H1 (cell line): ENCODE data around the gene ZFP57. TPM values are rescaled to one million over a fixed set of nuclear protein-coding genes. Genes with fewer than 3 reads are reported as not detected.

Experiments
- CBX5 ChIP-seq: fragments of 300-800, 300-1000 bp; sonication (generic); IDR thresholded peaks from 2 replicates; pipeline ENCODE4 v1.7.1; 2016; ENCODE audit warnings: antibody characterized with exemption, low read length, low read depth
- EP300 ChIP-seq, 2 experiments: IDR thresholded peaks; 1 replicate in 1 of 2; 2 replicates in 1 of 2; pipeline ENCODE4 v1.6.1; 2011 to 2012; ENCODE audit warnings: low read depth in 2 of 2, low read length in 2 of 2, mild to moderate bottlenecking in 2 of 2, borderline replicate concordance in 1 of 2, inconsistent platforms in 1 of 2, moderate library complexity in 1 of 2
- FOSL1 ChIP-seq: IDR thresholded peaks from 2 replicates; pipeline ENCODE4 v1.6.1; 2011; ENCODE audit warnings: mild to moderate bottlenecking, low read depth, low read length, moderate library complexity; ENCODE audit not compliant: insufficient read depth
- KDM1A ChIP-seq: fragments of 200-600, 300-600 bp; sonication (generic); IDR thresholded peaks from 2 replicates; pipeline ENCODE4 v1.7.1; 2016; ENCODE audit warnings: mild to moderate bottlenecking, low read length, borderline replicate concordance
- POLR2AphosphoS5 ChIP-seq: IDR thresholded peaks from 2 replicates; pipeline ENCODE4 v1.6.1; 2011; ENCODE audit warnings: low read depth, low read length
- RAD21 ChIP-seq, 2 experiments: IDR thresholded peaks in 1 of 2; conservative IDR thresholded peaks in 1 of 2; 2 replicates each; pipeline ENCODE4 v1.6.1; 2011; ENCODE audit warnings: low read depth in 2 of 2, low read length in 2 of 2, improper control_type of control experiment in 1 of 2, inconsistent platforms in 1 of 2, mild to moderate bottlenecking in 1 of 2, moderate library complexity in 1 of 2
- RNF2 ChIP-seq: fragments of 200-900, 300-1000 bp; sonication (generic); IDR thresholded peaks from 2 replicates; pipeline ENCODE4 v1.7.1; 2016; ENCODE audit warnings: borderline replicate concordance, low read depth, mild to moderate bottlenecking, antibody characterized with exemption, low read length; ENCODE audit not compliant: poor library complexity, severe bottlenecking; ENCODE audit errors: missing control alignments
- SIN3A ChIP-seq, 2 experiments: IDR thresholded peaks in 1 of 2; conservative IDR thresholded peaks in 1 of 2; 2 replicates each; pipeline ENCODE4 v1.6.1; 2011 to 2012; ENCODE audit warnings: low read length in 2 of 2, improper control_type of control experiment in 1 of 2, low read depth in 1 of 2, mild to moderate bottlenecking in 1 of 2
- SIRT6 ChIP-seq: IDR thresholded peaks from one replicate; pipeline ENCODE4 v1.7.1; 2012; ENCODE audit warnings: low read length, inconsistent platforms
- SIX5 ChIP-seq: IDR thresholded peaks from 2 replicates; pipeline ENCODE4 v1.6.1; 2011; ENCODE audit warnings: mild to moderate bottlenecking, low read depth, low read length
- SP1 ChIP-seq: IDR thresholded peaks from 2 replicates; pipeline ENCODE4 v1.6.1; 2011; ENCODE audit warnings: low read depth, low read length
- SRF ChIP-seq: IDR thresholded peaks from 2 replicates; pipeline ENCODE4 v1.6.1; 2011; ENCODE audit warnings: mild to moderate bottlenecking, low read depth, low read length, moderate library complexity
- YY1 ChIP-seq: IDR thresholded peaks from 2 replicates; pipeline ENCODE4 v1.6.1; 2011; ENCODE audit warnings: low read depth, mild to moderate bottlenecking, low read length
- polyA plus RNA-seq, 7 experiments: library from polyadenylated mRNA; depleted of rRNA in 3 of 7; stranded (reverse) in 5 of 7; unstranded in 2 of 7; fragments of >200 nt in 5 of 7; fragments of 200-250 nt in 2 of 7; gene quantifications; 1 replicate in 5 of 7; 2 replicates in 1 of 7; 4 replicates in 1 of 7; pipeline versions ENCODE4 v1.2.1 to v1.2.3, GENCODE V29; 2011 to 2013; ENCODE audit warnings: missing spikeins in 2 of 7, mixed read lengths in 2 of 7
- total RNA-seq: library from RNA; stranded (reverse); fragmentation: NEBNext Ultra II Directional; extraction: Animal tissue kit (Norgen Biotek cat#: 25700); gene quantifications from 2 replicates; pipeline ENCODE4 v1.2.1, GENCODE V29; 2021

The ZFP57 gene
- total and polyA plus RNA-seq, 2 of the 8 experiments (the other 6 are each of a cell fraction or from before 2014, with no cell fraction given) = 0.85 to 1.2 TPM

GRCh38 chr6:29631860-29632731 is 48.9 kb downstream of the ZFP57 start (continued):
- TF ChIP-seq RNF2 = no peak
- no peak for TF ChIP-seq SIRT6
- no peak for TF ChIP-seq CBX5
- TF ChIP-seq RAD21 (IDR thresholded peaks at IDR 0.05 in 1 of 2, conservative IDR thresholded peaks at IDR 0.05 in 1 of 2; ENCODE audit: low read depth in 2 of 2, low read length in 2 of 2) = no peak
- TF ChIP-seq EP300 (IDR thresholded peaks at IDR 0.05; ENCODE audit: borderline replicate concordance in 1 of 2, low read depth in 2 of 2, low read length in 2 of 2) = no peak
- no peak for TF ChIP-seq SRF
- TF ChIP-seq SIX5 = no peak
- TF ChIP-seq FOSL1 = no peak
- TF ChIP-seq SP1 = no peak
- peak; percentile 58; the same call in 1 of the 2 replicates for TF ChIP-seq YY1
- TF ChIP-seq KDM1A = no peak
- TF ChIP-seq POLR2AphosphoS5 = peak; percentile 35; the same call in 1 of the 2 replicates
- 0 out of 4 replicates have a peak, but pooled peaks have one; percentile 43 to 53 for TF ChIP-seq SIN3A (conservative IDR thresholded peaks at IDR 0.05 in 1 of 2, IDR thresholded peaks at IDR 0.05 in 1 of 2; ENCODE audit: low read depth in 1 of 2, low read length in 2 of 2)
